ENCODE data around the gene GRAP2. TPM values are rescaled to one million over a fixed set of nuclear protein-coding genes. Genes with fewer than 3 reads are reported as not detected.

The GRAP2 gene
- polyA plus RNA-seq, 1 donor (not counting 4 experiments of a cell fraction or from before 2014, with no cell fraction given), result not detected

DNA sequence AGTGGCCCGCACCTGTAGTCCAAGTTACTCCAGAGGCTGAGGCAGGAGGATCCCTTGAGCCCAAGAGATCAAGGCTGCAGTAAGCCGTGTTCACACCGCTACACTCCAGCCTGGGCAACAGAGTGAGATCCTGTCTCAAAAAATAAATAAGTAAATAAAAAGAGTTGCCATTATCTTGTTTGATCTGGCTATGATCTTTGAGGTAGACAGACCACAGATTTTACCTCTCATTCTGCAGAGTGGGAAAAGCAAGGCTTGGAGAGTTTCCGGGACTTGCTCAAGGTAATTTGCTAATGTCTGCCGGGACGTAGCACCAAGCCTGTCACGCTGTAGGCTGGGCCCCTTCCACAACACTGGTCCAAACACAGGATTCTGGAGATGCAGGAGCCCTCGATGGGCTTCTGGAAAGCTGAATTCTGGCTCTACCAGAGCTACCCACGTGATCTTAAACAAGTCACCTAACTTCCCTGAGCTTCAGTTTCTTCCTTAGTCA, 6.8 kb downstream of the GRAP2 start:
- dilution Hi-C loops (cut with MboI; ENCODE audit: extremely low pct_ligation_motif_present, low sequenced_read_pairs), result no loop called here
- H3K9ac ChIP-seq (ENCODE audit: control insufficient read depth, extremely low read depth, insufficient read depth, low read length), result no peak overlapping the region
- H3K27me3 ChIP-seq (ENCODE audit: control insufficient read depth, extremely low read depth, insufficient read depth, low read length), result peaks cover 5% of the 10 kb centered on the region
- no peak for FAIRE-seq
- no peak overlapping the region for H2AFZ ChIP-seq (ENCODE audit: control insufficient read depth, low read length)
- no peaks in the 10 kb centered on the region for H3K4me1 ChIP-seq (ENCODE audit: control insufficient read depth, extremely low read depth, insufficient read depth, low read length)
- H3K36me3 ChIP-seq (ENCODE audit: control insufficient read depth in 2 of 2, extremely low read depth in 1 of 2, insufficient read depth in 2 of 2, low read length in 2 of 2), result no peaks in the 10 kb centered on the region
- H4K20me1 ChIP-seq (ENCODE audit: control insufficient read depth, extremely low read depth, insufficient read depth, low read length), result no peaks in the 10 kb centered on the region
- TF ChIP-seq CTCF (optimal IDR thresholded peaks at IDR 0.05 in 1 of 3, IDR thresholded peaks at IDR 0.05 in 1 of 3, conservative IDR thresholded peaks at IDR 0.05 in 1 of 3; ENCODE audit: extremely low read depth in 1 of 3, insufficient read depth in 2 of 3, low read length in 3 of 3) (no peak), EZH2 (IDR thresholded peaks at IDR 0.05; ENCODE audit: low read length) (no peak)
- H3K27ac ChIP-seq (ENCODE audit: control insufficient read depth, insufficient read depth, low read length), result no peak overlapping the region
- no peak overlapping the region for H3K4me2 ChIP-seq (ENCODE audit: control insufficient read depth, extremely low read depth, insufficient read depth, low read depth, low read length)
- H3K9me3 ChIP-seq (ENCODE audit: control insufficient read depth, low read depth, low read length), result no peaks in the 10 kb centered on the region
- H3K4me3 ChIP-seq (ENCODE audit: control insufficient read depth in 2 of 3, extremely low read depth in 1 of 3, insufficient read depth in 2 of 3, low read depth in 1 of 3, low read length in 3 of 3), result no peak overlapping the region
- H3K79me2 ChIP-seq (ENCODE audit: control insufficient read depth, insufficient read depth, low read length), result no peaks in the 10 kb centered on the region
- no peak for DNase-seq (ENCODE audit: low read depth, low spot score)
- no peaks in the 10 kb centered on the region for H3K9me1 ChIP-seq (ENCODE audit: control insufficient read depth, extremely low read depth, insufficient read depth, low read length)

- Histone ChIP-seq H4K20me1 (ENCODE audit: control insufficient read depth, extremely low read depth, insufficient read depth, low read length) (no peaks in the 10 kb centered on the region), H3K9me3 (ENCODE audit: control insufficient read depth, low read depth, low read length) (no peaks in the 10 kb centered on the region), H3K9ac (ENCODE audit: control insufficient read depth, extremely low read depth, insufficient read depth, low read length) (no peak overlapping the region), H3K4me1 (ENCODE audit: control insufficient read depth, extremely low read depth, insufficient read depth, low read length) (no peaks in the 10 kb centered on the region), H3K9me1 (ENCODE audit: control insufficient read depth, extremely low read depth, insufficient read depth, low read length) (no peaks in the 10 kb centered on the region), H3K4me3 (ENCODE audit: control insufficient read depth in 2 of 3, extremely low read depth in 1 of 3, insufficient read depth in 2 of 3, low read depth in 1 of 3, low read length in 3 of 3) (no peak overlapping the region), H3K36me3 (ENCODE audit: control insufficient read depth in 2 of 2, extremely low read depth in 1 of 2, insufficient read depth in 2 of 2, low read length in 2 of 2) (no peaks in the 10 kb centered on the region), H3K27me3 (ENCODE audit: control insufficient read depth, extremely low read depth, insufficient read depth, low read length) (peaks cover 5% of the 10 kb centered on the region), H3K27ac (ENCODE audit: control insufficient read depth, insufficient read depth, low read length) (no peak overlapping the region), H3K79me2 (ENCODE audit: control insufficient read depth, insufficient read depth, low read length) (no peaks in the 10 kb centered on the region), H2AFZ (ENCODE audit: control insufficient read depth, low read length) (no peak overlapping the region), H3K4me2 (ENCODE audit: control insufficient read depth, extremely low read depth, insufficient read depth, low read depth, low read length) (no peak overlapping the region)
- dilution Hi-C loops (cut with MboI; ENCODE audit: extremely low pct_ligation_motif_present, low sequenced_read_pairs), result no loop called here
- DNase-seq (ENCODE audit: low read depth, low spot score), result no peak
- FAIRE-seq, result no peak
- TF ChIP-seq EZH2 (IDR thresholded peaks at IDR 0.05; ENCODE audit: low read length), result no peak
- TF ChIP-seq CTCF (optimal IDR thresholded peaks at IDR 0.05 in 1 of 3, IDR thresholded peaks at IDR 0.05 in 1 of 3, conservative IDR thresholded peaks at IDR 0.05 in 1 of 3; ENCODE audit: extremely low read depth in 1 of 3, insufficient read depth in 2 of 3, low read length in 3 of 3), result no peak
These were observed 7.3 kb downstream of the GRAP2 start for GRCh38 chr22:39908136-39908535.

All from keratinocyte (primary cell).